HepG2 (cell line): ENCODE results near the gene TXN. TPM values are rescaled to one million over a fixed set of nuclear protein-coding genes. Genes with fewer than 3 reads are reported as not detected.

Source experiments
- ARHGAP35 ChIP-seq: sonication (generic); formaldehyde crosslinking; IDR thresholded peaks from 2 replicates; pipeline ENCODE4 v1.9.0; 2022; ENCODE audit warnings: mild to moderate bottlenecking, inconsistent platforms, moderate library complexity, missing genetic modification reagents, borderline replicate concordance
- CSRNP2 ChIP-seq: sonication (generic); formaldehyde crosslinking; conservative IDR thresholded peaks from 2 replicates; pipeline ENCODE4 v1.8.0; 2022; ENCODE audit warnings: low read depth, missing genetic modification reagents
- HDAC1 ChIP-seq: sonication (generic); formaldehyde crosslinking; IDR thresholded peaks from 2 replicates; pipeline ENCODE4 v1.5.1; 2020; ENCODE audit warnings: mild to moderate bottlenecking, missing genetic modification reagents
- HNRNPH1 ChIP-seq: fragments of 200-400 bp; formaldehyde crosslinking; optimal IDR thresholded peaks from 2 replicates; pipeline ENCODE3; 2017; ENCODE audit warnings: mild to moderate bottlenecking, low read depth, low read length
- MBD4 ChIP-seq: IDR thresholded peaks from 2 replicates; pipeline ENCODE4 v1.6.1; 2012; ENCODE audit warnings: low read length, inconsistent platforms, borderline replicate concordance
- MEIS1 ChIP-seq: sonication (generic); formaldehyde crosslinking; IDR thresholded peaks from 2 replicates; pipeline ENCODE4 v1.9.0; 2021; ENCODE audit warnings: mild to moderate bottlenecking, missing genetic modification reagents, moderate library complexity, borderline replicate concordance
- MYPOP ChIP-seq: sonication (generic); formaldehyde crosslinking; IDR thresholded peaks from 2 replicates; pipeline ENCODE4 v1.8.1; 2023; ENCODE audit warnings: mild to moderate bottlenecking, moderate library complexity, missing genetic modification reagents
- NR0B2 ChIP-seq: sonication (generic); formaldehyde crosslinking; IDR thresholded peaks from 2 replicates; pipeline ENCODE4 v1.4.0; 2020; ENCODE audit warnings: mild to moderate bottlenecking, missing genetic modification reagents
- PHF21A ChIP-seq: sonication (generic); formaldehyde crosslinking; IDR thresholded peaks from 2 replicates; pipeline ENCODE4 v1.5.0; 2020; ENCODE audit warnings: mild to moderate bottlenecking, missing genetic modification reagents
- SATB2 ChIP-seq: sonication (generic); formaldehyde crosslinking; IDR thresholded peaks from 2 replicates; pipeline ENCODE4 v1.5.0; 2020; ENCODE audit warnings: missing genetic modification reagents
- TAF15 ChIP-seq: fragments of 200-400 bp; formaldehyde crosslinking; IDR thresholded peaks from one replicate; pipeline ENCODE4 v1.6.1; 2018; ENCODE audit warnings: mild to moderate bottlenecking, low read depth, low read length; ENCODE audit not compliant: poor library complexity, severe bottlenecking
- ZBTB40 ChIP-seq, 2 experiments: fragments of 450-650 bp in 1 of 2; sonication (generic) in 1 of 2; formaldehyde crosslinking in 1 of 2; IDR thresholded peaks; 2 replicates each; pipeline versions ENCODE4 v1.6.1 to v1.8.0; 2016 to 2022; ENCODE audit warnings: antibody characterized with exemption in 1 of 2, mild to moderate bottlenecking in 1 of 2, missing genetic modification reagents in 1 of 2
- ZNF343 ChIP-seq: sonication (generic); formaldehyde crosslinking; IDR thresholded peaks from 2 replicates; pipeline ENCODE4 v1.4.0; 2020; ENCODE audit warnings: mild to moderate bottlenecking, missing genetic modification reagents
- ZNF557 ChIP-seq: sonication (generic); formaldehyde crosslinking; IDR thresholded peaks from 2 replicates; pipeline ENCODE4 v1.4.0; 2020; ENCODE audit warnings: missing genetic modification reagents
- ZSCAN25 ChIP-seq: sonication (generic); formaldehyde crosslinking; IDR thresholded peaks from 2 replicates; pipeline ENCODE4 v1.8.0; 2022; ENCODE audit warnings: mild to moderate bottlenecking, missing genetic modification reagents
- polyA plus RNA-seq, 8 experiments: library from polyadenylated mRNA; depleted of rRNA in 3 of 8; stranded (reverse) in 7 of 8; unstranded in 1 of 8; fragments of >200 nt; fragmentation: Illumina TruSeq in 4 of 8; extraction: Trizol in 4 of 8; gene quantifications; 2 replicates each; pipeline versions ENCODE4 v1.2.1 to v1.2.3, GENCODE V29; 2011 to 2016; ENCODE audit warnings: low read depth in 4 of 8, missing spikeins in 1 of 8, mixed read lengths in 1 of 8; ENCODE audit not compliant: insufficient read depth in 1 of 8
- total RNA-seq, 5 experiments: library from RNA; depleted of rRNA; stranded (reverse); fragments of >200 nt; fragmentation: Illumina TruSeq; extraction: Trizol; gene quantifications; 2 replicates each; pipeline ENCODE4 v1.2.3, GENCODE V29; 2016; ENCODE audit warnings: low read depth in 1 of 5

TXN gene
- total and polyA plus RNA-seq, 2 of the 13 experiments (the other 11 are each of a cell fraction or from before 2014, with no cell fraction given) = 364 to 470 TPM

- TF ChIP-seq TAF15 (no peak), NR0B2 (CRISPR knock-in tag) (no peak), ZNF557 (CRISPR knock-in tag) (peak; percentile 20; the same call in 1 of the 2 replicates), MEIS1 (CRISPR knock-in tag) (no peak), HDAC1 (CRISPR knock-in tag) (peak; percentile 72), PHF21A (CRISPR knock-in tag) (no peak), ZNF343 (CRISPR knock-in tag) (0 out of 2 replicates have a peak, but pooled peaks have one; percentile 39), HNRNPH1 (no peak), CSRNP2 (CRISPR knock-in tag) (peak; percentile 74; the same call in 1 of the 2 replicates), ARHGAP35 (no peak), MYPOP (CRISPR knock-in tag) (peak; percentile 38; the same call in 1 of the 2 replicates), SATB2 (0 out of 2 replicates have a peak, but pooled peaks have one; percentile 25), ZSCAN25 (no peak), MBD4 (no peak), ZBTB40 (IDR thresholded peaks at IDR 0.05) (no peak), ZBTB40 (CRISPR knock-in tag; IDR thresholded peaks at IDR 0.05) (no peak)
Measured at GRCh38 chr9:110256380-110257096, at the start of gene TXN (continued).
